Progenitor cell of endocrine pancreas (in vitro differentiated cells): Measurements from ENCODE around the gene HLA-DMA. TPM values are rescaled to one million over a fixed set of nuclear protein-coding genes. Genes with fewer than 3 reads are reported as not detected.

ENCODE experiments used
- DNase-seq: peaks from one replicate; pipeline ENCODE4 v3.0.0; 2021; ENCODE audit warnings: low spot score; ENCODE audit not compliant: unreplicated experiment
- H3K27ac Mint-ChIP-seq: 2 replicates; pipeline ENCODE4 v1.8.0; 2021; ENCODE audit warnings: mild to moderate bottlenecking, moderate library complexity, mixed read lengths
- H3K27me3 Mint-ChIP-seq: 2 replicates; pipeline ENCODE4 v1.8.0; 2021; ENCODE audit warnings: mixed read lengths
- H3K36me3 Mint-ChIP-seq: 2 replicates; pipeline ENCODE4 v1.8.0; 2022; ENCODE audit warnings: mixed read lengths; ENCODE audit not compliant: insufficient read depth
- H3K4me1 Mint-ChIP-seq: 2 replicates; pipeline ENCODE4 v1.8.0; 2021; ENCODE audit warnings: low read depth, mixed read lengths
- H3K4me3 Mint-ChIP-seq: 2 replicates; pipeline ENCODE4 v1.8.0; 2021; ENCODE audit warnings: low read depth, mild to moderate bottlenecking, moderate library complexity, mixed read lengths
- H3K9me3 Mint-ChIP-seq: 2 replicates; pipeline ENCODE4 v1.8.0; 2021; ENCODE audit warnings: low read depth, mixed read lengths
- CTCF ChIP-seq: fragments of 200-600 bp; sonication (generic); IDR thresholded peaks from one replicate; pipeline ENCODE4 v1.5.0; 2021; ENCODE audit warnings: antibody characterized with exemption, mild to moderate bottlenecking; ENCODE audit not compliant: unreplicated experiment
- total RNA-seq: library from RNA; stranded (reverse); gene quantifications from 2 replicates; pipeline ENCODE4 v1.2.1, GENCODE V29; 2021

The HLA-DMA gene
- total RNA-seq, 1 donor from 2014 or later, result 3.4 TPM

- peak; percentile 67 for DNase-seq
- Mint-ChIP-seq H3K4me3 (peak overlapping the region; percentile 92), H3K27ac (peak overlapping the region; percentile 100), H3K27me3 (no peaks in the 10 kb centered on the region), H3K36me3 (peaks cover 34% of the 10 kb centered on the region), H3K9me3 (no peaks in the 10 kb centered on the region), H3K4me1 (peaks cover 27% of the 10 kb centered on the region)
- no peak for TF ChIP-seq CTCF
Measured at GRCh38 chr6:32970413-32971241, 17.7 kb upstream of the HLA-DMA start.

- Mint-ChIP-seq H3K27me3 (no peaks in the 10 kb centered on the region), H3K9me3 (no peaks in the 10 kb centered on the region), H3K4me1 (peaks cover 23% of the 10 kb centered on the region), H3K27ac (peak overlapping the region; percentile 100), H3K4me3 (peak overlapping the region; percentile 92), H3K36me3 (peaks cover 27% of the 10 kb centered on the region)
- DNase-seq, result peak; percentile 68
- peak; percentile 37 for TF ChIP-seq CTCF
Measured at GRCh38 chr6:32969685-32970412, 17.0 kb upstream of the HLA-DMA start.

- peak; percentile 51 for DNase-seq
- H3K9me3 Mint-ChIP-seq, result no peaks in the 10 kb centered on the region
- peak overlapping the region; percentile 92 for H3K4me3 Mint-ChIP-seq
- peaks cover 23% of the 10 kb centered on the region for H3K36me3 Mint-ChIP-seq
- H3K27ac Mint-ChIP-seq, result peak overlapping the region; percentile 100
- peak; percentile 29 for TF ChIP-seq CTCF
- H3K4me1 Mint-ChIP-seq, result peaks cover 16% of the 10 kb centered on the region
- H3K27me3 Mint-ChIP-seq, result no peaks in the 10 kb centered on the region
Measured at GRCh38 chr6:32968867-32969684, 16.2 kb upstream of the HLA-DMA start.

GRCh38 chr6:32968093-32968866 lies 15.4 kb upstream of the HLA-DMA start, which contains the start of gene BRD2:
Gene BRD2 (plus strand): TSS chr6:32968594. CDS start chr6:32972899, 4,305 bp downstream.
- peaks cover 15% of the 10 kb centered on the region for H3K36me3 Mint-ChIP-seq
- peak within 1 kb of the TSS; percentile 92 for H3K4me3 Mint-ChIP-seq

More at GRCh38 chr6:32968093-32968866, 15.4 kb upstream of the HLA-DMA start, which contains the start of gene BRD2:
- Mint-ChIP-seq H3K27ac (peak within 1 kb of the TSS; percentile 100), H3K4me1 (peaks cover 14% of the 10 kb centered on the region), H3K27me3 (no peaks in the 10 kb centered on the region), H3K9me3 (no peaks in the 10 kb centered on the region)
- TF ChIP-seq CTCF, result no peak
- peak; percentile 94 for DNase-seq
